WTC11 (cell line): Measurements from ENCODE around the gene BTN2A1. TPM values are rescaled to one million over a fixed set of nuclear protein-coding genes. Genes with fewer than 3 reads are reported as not detected.

Source experiments
- ATAC-seq: fragments of 200-7000 bp; cut with Tn5 transposase; 2 replicates; pipeline ENCODE4 v1.10.0; 2021; ENCODE audit warnings: mild to moderate bottlenecking, moderate library complexity
- CTCF ChIA-PET: fragments of 300-600 bp; sonication (Branson Sonifier 250); formaldehyde crosslinking; loops from one replicate; lab custom pipeline; 2021; ENCODE audit warnings: antibody characterized with exemption; lab: Charles Lee
- POLR2A ChIA-PET: fragments of 350-600 bp; sonication (Branson Sonifier 250); formaldehyde crosslinking; loops from one replicate; lab custom pipeline; 2021; ENCODE audit warnings: antibody characterized with exemption; lab: Charles Lee
- DNase-seq: peaks from one replicate; pipeline ENCODE4 v3.0.0; 2021; ENCODE audit warnings: low spot score
- H3K27ac Mint-ChIP-seq: 2 replicates; pipeline ENCODE4 v1.8.0; 2021; ENCODE audit warnings: mixed read lengths
- H3K27me3 Mint-ChIP-seq: 2 replicates; pipeline ENCODE4 v1.8.0; 2021; ENCODE audit warnings: low read depth, mild to moderate bottlenecking, moderate library complexity, mixed read lengths
- H3K36me3 Mint-ChIP-seq: 2 replicates; pipeline ENCODE4 v1.8.0; 2021; ENCODE audit warnings: mixed read lengths
- H3K4me1 Mint-ChIP-seq: 2 replicates; pipeline ENCODE4 v1.8.0; 2022; ENCODE audit warnings: mixed read lengths
- H3K4me3 Mint-ChIP-seq: 2 replicates; pipeline ENCODE4 v1.8.0; 2021; ENCODE audit warnings: mild to moderate bottlenecking, moderate library complexity, mixed read lengths
- H3K9me3 Mint-ChIP-seq: 2 replicates; pipeline ENCODE4 v1.8.0; 2021; ENCODE audit warnings: mixed read lengths
- ARID4B ChIP-seq: sonication (generic); formaldehyde crosslinking; IDR thresholded peaks from 2 replicates; pipeline ENCODE4 v1.8.0; 2023; ENCODE audit warnings: missing genetic modification reagents, mild to moderate bottlenecking, borderline replicate concordance
- IRF1 ChIP-seq: sonication (generic); formaldehyde crosslinking; IDR thresholded peaks from 2 replicates; pipeline ENCODE4 v1.8.0; 2023; ENCODE audit warnings: missing genetic modification reagents
- IRF2 ChIP-seq: sonication (generic); formaldehyde crosslinking; IDR thresholded peaks from 2 replicates; pipeline ENCODE4 v1.8.0; 2022; ENCODE audit warnings: low read depth, missing genetic modification reagents, borderline replicate concordance
- JAZF1 ChIP-seq: fragments of 250-450 bp; sonication (Bioruptor Pico); IDR thresholded peaks from 2 replicates; pipeline ENCODE4 v1.9.0; 2021; ENCODE audit warnings: moderate library complexity, mild to moderate bottlenecking, inconsistent platforms
- JUN ChIP-seq: sonication (generic); formaldehyde crosslinking; IDR thresholded peaks from 2 replicates; pipeline ENCODE4 v1.8.0; 2023; ENCODE audit warnings: mild to moderate bottlenecking, missing genetic modification reagents
- KAT7 ChIP-seq: sonication (generic); formaldehyde crosslinking; IDR thresholded peaks from 2 replicates; pipeline ENCODE4 v1.8.1; 2023; ENCODE audit warnings: missing genetic modification reagents, mild to moderate bottlenecking, borderline replicate concordance
- MYBL2 ChIP-seq: sonication (generic); formaldehyde crosslinking; IDR thresholded peaks from 2 replicates; pipeline ENCODE4 v1.8.1; 2023; ENCODE audit warnings: mild to moderate bottlenecking, moderate library complexity, missing genetic modification reagents
- NFE2L1 ChIP-seq: sonication (generic); formaldehyde crosslinking; IDR thresholded peaks from 2 replicates; pipeline ENCODE4 v1.8.1; 2023; ENCODE audit warnings: missing genetic modification reagents
- OVOL2 ChIP-seq: fragments of 250-450 bp; sonication (Bioruptor Pico); IDR thresholded peaks from 2 replicates; pipeline ENCODE4 v1.9.0; 2021; ENCODE audit warnings: mild to moderate bottlenecking, borderline replicate concordance
- RELA ChIP-seq: sonication (generic); formaldehyde crosslinking; IDR thresholded peaks from 2 replicates; pipeline ENCODE4 v1.8.1; 2022; ENCODE audit warnings: missing genetic modification reagents, mild to moderate bottlenecking, borderline replicate concordance
- SMAD3 ChIP-seq: sonication (generic); formaldehyde crosslinking; IDR thresholded peaks from 2 replicates; pipeline ENCODE4 v1.8.0; 2022; ENCODE audit warnings: missing genetic modification reagents, mild to moderate bottlenecking, borderline replicate concordance
- TEAD1 ChIP-seq: sonication (generic); formaldehyde crosslinking; IDR thresholded peaks from 2 replicates; pipeline ENCODE4 v1.8.0; 2022; ENCODE audit warnings: mild to moderate bottlenecking, missing genetic modification reagents
- TEAD4 ChIP-seq: sonication (generic); formaldehyde crosslinking; IDR thresholded peaks from 2 replicates; pipeline ENCODE4 v1.8.0; 2022; ENCODE audit warnings: mild to moderate bottlenecking, missing genetic modification reagents
- ZBTB21 ChIP-seq: sonication (generic); formaldehyde crosslinking; IDR thresholded peaks from 2 replicates; pipeline ENCODE4 v1.8.1; 2023; ENCODE audit warnings: mild to moderate bottlenecking, missing genetic modification reagents, borderline replicate concordance
- ZMAT4 ChIP-seq: fragments of 250-450 bp; sonication (Bioruptor Pico); IDR thresholded peaks from 2 replicates; pipeline ENCODE4 v1.9.0; 2021; ENCODE audit warnings: mild to moderate bottlenecking
- ZNF232 ChIP-seq: sonication (generic); formaldehyde crosslinking; IDR thresholded peaks from 2 replicates; pipeline ENCODE4 v1.8.0; 2022; ENCODE audit warnings: mild to moderate bottlenecking, missing genetic modification reagents
- ZNF263 ChIP-seq: sonication (generic); formaldehyde crosslinking; IDR thresholded peaks from 2 replicates; pipeline ENCODE4 v1.8.1; 2022; ENCODE audit warnings: low read depth, mild to moderate bottlenecking, moderate library complexity, missing genetic modification reagents
- ZNF281 ChIP-seq: sonication (generic); formaldehyde crosslinking; IDR thresholded peaks from 2 replicates; pipeline ENCODE4 v1.8.0; 2023; ENCODE audit warnings: mild to moderate bottlenecking, missing genetic modification reagents
- ZNF317 ChIP-seq: sonication (generic); formaldehyde crosslinking; IDR thresholded peaks from 2 replicates; pipeline ENCODE4 v1.8.1; 2023; ENCODE audit warnings: low read depth, mild to moderate bottlenecking, moderate library complexity, missing genetic modification reagents, borderline replicate concordance
- ZNF512 ChIP-seq: sonication (generic); formaldehyde crosslinking; IDR thresholded peaks from 2 replicates; pipeline ENCODE4 v1.8.1; 2022; ENCODE audit warnings: missing genetic modification reagents, borderline replicate concordance
- ZNF532 ChIP-seq: fragments of 250-450 bp; sonication (Bioruptor Pico); IDR thresholded peaks from 2 replicates; pipeline ENCODE4 v1.9.0; 2021; ENCODE audit warnings: mild to moderate bottlenecking, borderline replicate concordance
- total RNA-seq: library from RNA; stranded (reverse); gene quantifications from 3 replicates; pipeline ENCODE4 v1.2.3, GENCODE V29; 2021

BTN2A1 gene
- total RNA-seq, 1 experiment from 2014 or later: 9.9 TPM

GRCh38 chr6:26495281-26495680, 37.5 kb downstream of the BTN2A1 start:
- peaks cover 20% of the 10 kb centered on the region for H3K27me3 Mint-ChIP-seq
- H3K4me1 Mint-ChIP-seq: peaks cover 6% of the 10 kb centered on the region
- ChIA-PET CTCF (interaction anchor here (1.2 kb wide), 2 partner anchors 100 to 154 kb away, joined by 5 read pairs; no protein-coding TSS in a partner anchor), POLR2A (interaction anchor here (0.6 kb wide), 1 partner anchor 33 kb away, joined by 3 read pairs; no protein-coding TSS in a partner anchor)
- TF ChIP-seq ZBTB21 (CRISPR knock-in tag) (no peak), TEAD4 (CRISPR knock-in tag) (no peak), RELA (CRISPR knock-in tag) (no peak), ZNF263 (CRISPR knock-in tag) (no peak), JAZF1 (CRISPR knock-in tag) (no peak), ZNF281 (CRISPR knock-in tag) (no peak)
- no peak overlapping the region for H3K4me3 Mint-ChIP-seq
- no peak for ATAC-seq
- no peaks in the 10 kb centered on the region for H3K9me3 Mint-ChIP-seq
- H3K27ac Mint-ChIP-seq: no peak overlapping the region
- DNase-seq: no peak
- H3K36me3 Mint-ChIP-seq: no peaks in the 10 kb centered on the region

- ChIA-PET CTCF (interaction anchor here (1.0 kb wide), 1 partner anchor 156 kb away, joined by 3 read pairs; no protein-coding TSS in a partner anchor), POLR2A (no interaction called here)
- Mint-ChIP-seq H3K27ac (no peak overlapping the region), H3K36me3 (no peaks in the 10 kb centered on the region), H3K4me1 (peaks cover 20% of the 10 kb centered on the region), H3K4me3 (no peak overlapping the region), H3K9me3 (no peaks in the 10 kb centered on the region), H3K27me3 (peaks cover 44% of the 10 kb centered on the region)
- ATAC-seq (no peak), DNase-seq (no peak)
- TF ChIP-seq IRF2 (no peak), ZNF232 (CRISPR knock-in tag) (no peak), ZMAT4 (CRISPR knock-in tag) (no peak), NFE2L1 (CRISPR knock-in tag) (no peak), ARID4B (no peak), TEAD4 (CRISPR knock-in tag) (no peak), OVOL2 (no peak), ZNF512 (CRISPR knock-in tag) (no peak), ZNF532 (no peak), IRF1 (CRISPR knock-in tag) (no peak), ZNF317 (no peak), MYBL2 (no peak), TEAD1 (CRISPR knock-in tag) (no peak), SMAD3 (CRISPR knock-in tag) (no peak), JUN (no peak), KAT7 (CRISPR knock-in tag) (no peak)
Observed at GRCh38 chr6:26497610-26498009, 39.9 kb downstream of the BTN2A1 start.
